Measurements from ENCODE around the gene CHCHD5.

DNA sequence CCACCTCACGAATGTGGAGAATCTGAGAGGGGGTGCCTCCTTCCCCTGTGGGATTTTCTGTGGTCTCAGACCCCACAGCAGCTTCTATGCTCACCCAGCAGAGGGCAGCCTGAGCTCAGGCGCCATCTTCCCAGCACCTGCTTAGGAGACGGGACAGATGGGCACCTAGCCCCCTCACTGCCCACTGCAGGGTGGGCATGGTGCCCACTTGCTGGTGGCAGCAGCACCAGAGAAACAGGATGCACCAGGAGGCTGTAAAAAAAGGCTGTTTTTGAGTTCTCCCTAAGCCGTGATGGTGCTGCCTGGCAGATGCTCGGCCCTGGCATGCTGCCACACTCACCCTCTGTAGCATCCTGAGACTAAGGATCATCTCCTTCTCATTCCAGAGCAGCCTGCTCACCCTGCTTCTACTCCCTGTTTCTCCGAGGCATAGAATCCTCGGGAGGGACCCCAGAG is 42.2 kb downstream of the CHCHD5 start:
- TF ChIP-seq, protein P1, sequence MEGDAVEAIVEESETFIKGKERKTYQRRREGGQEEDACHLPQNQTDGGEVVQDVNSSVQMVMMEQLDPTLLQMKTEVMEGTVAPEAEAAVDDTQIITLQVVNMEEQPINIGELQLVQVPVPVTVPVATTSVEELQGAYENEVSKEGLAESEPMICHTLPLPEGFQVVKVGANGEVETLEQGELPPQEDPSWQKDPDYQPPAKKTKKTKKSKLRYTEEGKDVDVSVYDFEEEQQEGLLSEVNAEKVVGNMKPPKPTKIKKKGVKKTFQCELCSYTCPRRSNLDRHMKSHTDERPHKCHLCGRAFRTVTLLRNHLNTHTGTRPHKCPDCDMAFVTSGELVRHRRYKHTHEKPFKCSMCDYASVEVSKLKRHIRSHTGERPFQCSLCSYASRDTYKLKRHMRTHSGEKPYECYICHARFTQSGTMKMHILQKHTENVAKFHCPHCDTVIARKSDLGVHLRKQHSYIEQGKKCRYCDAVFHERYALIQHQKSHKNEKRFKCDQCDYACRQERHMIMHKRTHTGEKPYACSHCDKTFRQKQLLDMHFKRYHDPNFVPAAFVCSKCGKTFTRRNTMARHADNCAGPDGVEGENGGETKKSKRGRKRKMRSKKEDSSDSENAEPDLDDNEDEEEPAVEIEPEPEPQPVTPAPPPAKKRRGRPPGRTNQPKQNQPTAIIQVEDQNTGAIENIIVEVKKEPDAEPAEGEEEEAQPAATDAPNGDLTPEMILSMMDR (IDR thresholded peaks at IDR 0.05) = peak; percentile 61 to 92 (median 86)
- no peak for TF ChIP-seq POLR2A (IDR thresholded peaks at IDR 0.05)
